Peyer's patch (tissue), 4 donors: Measurements from ENCODE around the gene ZNF236.

Experiments
- POLR2A ChIP-seq, 2 donors: fragments of 450-650 bp; IDR thresholded peaks; one replicate each; pipeline ENCODE4 v1.5.1; 2017; ENCODE audit warnings: antibody characterized with exemption in 2 of 2, mild to moderate bottlenecking in 2 of 2, moderate library complexity in 2 of 2
- TF ChIP-seq, protein P1 (sequence below), 6 experiments: fragments of 450-650 bp in 4 of 6; fragments of 200-600 bp in 2 of 6; sonication (generic) in 1 of 6; IDR thresholded peaks; one replicate each; pipeline ENCODE4 v1.5.1; 2017 to 2019; ENCODE audit warnings: antibody characterized with exemption in 6 of 6, mild to moderate bottlenecking in 3 of 6, moderate library complexity in 1 of 6

DNA sequence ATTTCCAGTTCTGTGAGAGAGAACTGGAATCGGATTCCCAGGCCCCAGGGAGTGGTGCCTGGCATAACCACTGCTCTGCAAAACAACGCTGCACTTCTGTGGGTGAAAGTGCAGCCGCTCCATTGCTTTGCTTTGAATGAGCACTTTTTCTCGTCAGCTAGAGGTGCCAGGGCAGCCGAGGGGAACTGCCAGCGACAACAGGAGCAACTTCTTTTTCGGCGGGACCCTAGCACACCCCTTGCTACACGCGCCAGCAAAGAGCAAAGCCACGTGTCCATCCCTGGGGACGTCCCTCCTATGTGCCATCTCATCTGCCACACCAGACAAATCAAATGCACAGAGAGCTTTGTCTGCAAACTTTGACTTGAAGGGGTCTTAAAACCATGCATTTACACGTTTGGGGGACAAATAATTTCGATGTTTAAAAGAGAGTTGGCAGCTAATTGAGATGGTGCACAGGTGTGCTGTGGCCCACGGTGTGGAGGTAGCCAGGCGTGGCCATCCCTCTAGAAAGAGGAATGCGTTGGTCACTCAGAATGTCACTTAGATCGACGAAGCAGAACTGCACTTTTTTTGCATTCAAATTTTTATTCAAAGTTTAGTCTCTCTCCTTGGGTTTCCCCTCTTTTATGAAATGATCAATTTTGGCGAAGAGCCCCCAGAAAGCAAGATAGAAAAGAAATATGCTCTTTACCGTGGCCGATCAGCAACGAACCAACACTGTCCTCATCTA, 158.5 kb downstream of the ZNF236 start:
- no peak for TF ChIP-seq POLR2A (IDR thresholded peaks at IDR 0.05)
- TF ChIP-seq, protein P1, sequence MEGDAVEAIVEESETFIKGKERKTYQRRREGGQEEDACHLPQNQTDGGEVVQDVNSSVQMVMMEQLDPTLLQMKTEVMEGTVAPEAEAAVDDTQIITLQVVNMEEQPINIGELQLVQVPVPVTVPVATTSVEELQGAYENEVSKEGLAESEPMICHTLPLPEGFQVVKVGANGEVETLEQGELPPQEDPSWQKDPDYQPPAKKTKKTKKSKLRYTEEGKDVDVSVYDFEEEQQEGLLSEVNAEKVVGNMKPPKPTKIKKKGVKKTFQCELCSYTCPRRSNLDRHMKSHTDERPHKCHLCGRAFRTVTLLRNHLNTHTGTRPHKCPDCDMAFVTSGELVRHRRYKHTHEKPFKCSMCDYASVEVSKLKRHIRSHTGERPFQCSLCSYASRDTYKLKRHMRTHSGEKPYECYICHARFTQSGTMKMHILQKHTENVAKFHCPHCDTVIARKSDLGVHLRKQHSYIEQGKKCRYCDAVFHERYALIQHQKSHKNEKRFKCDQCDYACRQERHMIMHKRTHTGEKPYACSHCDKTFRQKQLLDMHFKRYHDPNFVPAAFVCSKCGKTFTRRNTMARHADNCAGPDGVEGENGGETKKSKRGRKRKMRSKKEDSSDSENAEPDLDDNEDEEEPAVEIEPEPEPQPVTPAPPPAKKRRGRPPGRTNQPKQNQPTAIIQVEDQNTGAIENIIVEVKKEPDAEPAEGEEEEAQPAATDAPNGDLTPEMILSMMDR (IDR thresholded peaks at IDR 0.05): no peak
